Epithelial cell of proximal tubule (primary cell): ENCODE results near the gene MYOM3. TPM values are rescaled to one million over a fixed set of nuclear protein-coding genes. Genes with fewer than 3 reads are reported as not detected.

Source experiments
- DNase-seq: peaks from one replicate; pipeline ENCODE4 v3.0.0-alpha.2; 2011; ENCODE audit warnings: low read depth
- H3K4me3 ChIP-seq: 2 replicates; pipeline ENCODE4 v1.5.1; 2011; ENCODE audit warnings: low read depth, mild to moderate bottlenecking, low read length
- CTCF ChIP-seq: conservative IDR thresholded peaks from 2 replicates; pipeline ENCODE4 v1.5.1; 2012; ENCODE audit warnings: low read depth, mild to moderate bottlenecking, low read length
- total RNA-seq: library from RNA; depleted of rRNA; stranded (reverse); fragments of >200 nt; gene quantifications from 2 replicates; pipeline ENCODE4 v1.2.3, GENCODE V29; 2015

The MYOM3 gene
- total RNA-seq, 1 donor from 2014 or later: 2.2 TPM

- no peak overlapping the region for H3K4me3 ChIP-seq
- no peak for TF ChIP-seq CTCF
- no peak for DNase-seq
These were observed 36.0 kb downstream of the MYOM3 start for GRCh38 chr1:24075946-24076345.

GRCh38 chr1:24075590-24075854, 36.4 kb downstream of the MYOM3 start:
- no peak overlapping the region for H3K4me3 ChIP-seq
- no peak for DNase-seq
- no peak for TF ChIP-seq CTCF

GRCh38 chr1:24074817-24075589, 36.9 kb downstream of the MYOM3 start:
- H3K4me3 ChIP-seq: no peak overlapping the region
- DNase-seq: no peak
- TF ChIP-seq CTCF: peak; percentile 6

- no peak overlapping the region for H3K4me3 ChIP-seq
These were observed 37.7 kb downstream of the MYOM3 start for GRCh38 chr1:24074196-24074595.

GRCh38 chr1:24071941-24072340, 40.0 kb downstream of the MYOM3 start:
- TF ChIP-seq CTCF: no peak
- DNase-seq: no peak

More at GRCh38 chr1:24074196-24074595, 37.7 kb downstream of the MYOM3 start:
- DNase-seq: no peak
- no peak for TF ChIP-seq CTCF

GRCh38 chr1:24070821-24071393, 41.0 kb downstream of the MYOM3 start:
- DNase-seq: no peak
- no peak overlapping the region for H3K4me3 ChIP-seq
- TF ChIP-seq CTCF: peak; percentile 94

More at GRCh38 chr1:24071941-24072340, 40.0 kb downstream of the MYOM3 start:
- H3K4me3 ChIP-seq: no peak overlapping the region

GRCh38 chr1:24069817-24070216, 42.1 kb downstream of the MYOM3 start:
- DNase-seq: no peak
- no peak for TF ChIP-seq CTCF
- no peak overlapping the region for H3K4me3 ChIP-seq
